AG20443 (cell line): ENCODE measurements around the gene SRD5A3.

Experiments used
- DNase-seq: peaks from one replicate; pipeline ENCODE4 v3.0.0; 2012; ENCODE audit warnings: low spot score, mixed read lengths

The SRD5A3 gene

GRCh38 chr4:55376698-55377097 is 30.7 kb downstream of the SRD5A3 start:
- no peak for DNase-seq

- no peak for DNase-seq
Observed at GRCh38 chr4:55378617-55379467, 32.8 kb downstream of the SRD5A3 start.

- no peak for DNase-seq
Observed at GRCh38 chr4:55380576-55380975, 34.5 kb downstream of the SRD5A3 start.

- DNase-seq = no peak
Observed at GRCh38 chr4:55381502-55381901, 35.5 kb downstream of the SRD5A3 start.

GRCh38 chr4:55382488-55383003 is 36.5 kb downstream of the SRD5A3 start:
- no peak for DNase-seq

- no peak for DNase-seq
Observed at GRCh38 chr4:55385201-55385649, 39.2 kb downstream of the SRD5A3 start.

GRCh38 chr4:55386073-55386472 is 40.0 kb downstream of the SRD5A3 start:
- DNase-seq = peak; percentile 40

GRCh38 chr4:55386840-55387239 is 40.8 kb downstream of the SRD5A3 start:
- DNase-seq = no peak

- DNase-seq = peak; percentile 51
Observed at GRCh38 chr4:55393461-55394320, 47.6 kb downstream of the SRD5A3 start.

GRCh38 chr4:55395218-55395528 is 49.1 kb downstream of the SRD5A3 start:
- no peak for DNase-seq

- peak; percentile 95 for DNase-seq
Observed at GRCh38 chr4:55395529-55396307, 49.7 kb downstream of the SRD5A3 start, which contains the start of gene TMEM165. TSS of gene TMEM165 (plus strand) at chr4:55395957. CDS start at chr4:55396190, 233 bp downstream.

GRCh38 chr4:55396308-55397125 is 50.5 kb downstream of the SRD5A3 start:
- DNase-seq = peak; percentile 59

- DNase-seq = peak; percentile 31
Observed at GRCh38 chr4:55397126-55397436, 51.0 kb downstream of the SRD5A3 start.

GRCh38 chr4:55397520-55398321 is 51.7 kb downstream of the SRD5A3 start:
- peak; percentile 47 for DNase-seq

- no peak for DNase-seq
Observed at GRCh38 chr4:55398461-55398860, 52.4 kb downstream of the SRD5A3 start.

- DNase-seq = no peak
Observed at GRCh38 chr4:55398966-55399365, 52.9 kb downstream of the SRD5A3 start.

- no peak for DNase-seq
Observed at GRCh38 chr4:55399581-55399980, 53.5 kb downstream of the SRD5A3 start.

GRCh38 chr4:55405073-55405472 is 59.0 kb downstream of the SRD5A3 start:
- DNase-seq = no peak

GRCh38 chr4:55406545-55406944 is 60.5 kb downstream of the SRD5A3 start:
- no peak for DNase-seq

GRCh38 chr4:55407119-55407518 is 61.1 kb downstream of the SRD5A3 start:
- no peak for DNase-seq
